GM18507 (cell line): ENCODE measurements around the gene USP2.

Experiments used
- DNase-seq: peaks from one replicate; pipeline ENCODE4 v3.0.0; 2011; ENCODE audit warnings: low read depth; ENCODE audit not compliant: insufficient read length; ENCODE audit errors: extremely low spot score
- FAIRE-seq: peaks from 2 replicates; lab custom pipeline; 2011; peaks lifted over from hg19 to GRCh38; lab: Jason Lieb, UNC

Gene USP2

DNA sequence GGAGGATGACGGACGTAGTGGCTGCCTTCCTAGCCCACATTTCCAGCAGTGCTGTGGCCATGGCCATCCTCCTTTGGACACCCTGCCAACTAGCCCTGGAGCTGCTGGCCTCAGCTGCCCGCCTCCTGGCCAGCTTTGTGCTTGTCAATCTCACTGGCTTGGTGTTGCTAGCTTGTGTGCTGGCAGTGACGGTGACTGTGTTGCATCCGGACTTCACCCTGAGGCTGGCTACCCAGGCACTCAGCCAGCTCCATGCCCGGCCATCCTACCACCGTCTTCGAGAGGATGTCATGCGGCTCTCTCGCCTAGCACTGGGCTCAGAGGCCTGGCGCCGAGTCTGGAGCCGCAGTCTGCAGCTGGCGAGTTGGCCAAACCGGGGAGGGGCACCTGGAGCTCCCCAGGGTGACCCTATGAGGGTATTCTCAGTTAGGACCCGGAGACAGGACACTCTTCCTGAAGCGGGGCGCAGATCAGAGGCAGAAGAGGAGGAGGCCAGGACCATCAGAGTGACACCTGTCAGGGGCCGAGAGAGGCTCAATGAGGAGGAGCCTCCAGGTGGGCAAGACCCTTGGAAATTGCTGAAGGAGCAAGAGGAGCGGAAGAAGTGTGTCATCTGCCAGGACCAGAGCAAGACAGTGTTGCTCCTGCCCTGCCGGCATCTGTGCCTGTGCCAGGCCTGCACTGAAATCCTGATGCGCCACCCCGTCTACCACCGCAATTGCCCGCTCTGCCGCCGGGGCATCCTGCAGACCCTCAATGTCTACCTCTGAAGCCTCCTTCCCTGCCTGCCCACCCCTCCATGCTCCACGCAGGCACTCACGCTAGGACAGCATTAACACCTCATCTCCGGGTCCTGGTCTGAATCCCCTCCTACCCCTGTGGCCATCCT is 45.6 kb downstream of the USP2 start:
- FAIRE-seq (no peak), DNase-seq (no peak)

DNA sequence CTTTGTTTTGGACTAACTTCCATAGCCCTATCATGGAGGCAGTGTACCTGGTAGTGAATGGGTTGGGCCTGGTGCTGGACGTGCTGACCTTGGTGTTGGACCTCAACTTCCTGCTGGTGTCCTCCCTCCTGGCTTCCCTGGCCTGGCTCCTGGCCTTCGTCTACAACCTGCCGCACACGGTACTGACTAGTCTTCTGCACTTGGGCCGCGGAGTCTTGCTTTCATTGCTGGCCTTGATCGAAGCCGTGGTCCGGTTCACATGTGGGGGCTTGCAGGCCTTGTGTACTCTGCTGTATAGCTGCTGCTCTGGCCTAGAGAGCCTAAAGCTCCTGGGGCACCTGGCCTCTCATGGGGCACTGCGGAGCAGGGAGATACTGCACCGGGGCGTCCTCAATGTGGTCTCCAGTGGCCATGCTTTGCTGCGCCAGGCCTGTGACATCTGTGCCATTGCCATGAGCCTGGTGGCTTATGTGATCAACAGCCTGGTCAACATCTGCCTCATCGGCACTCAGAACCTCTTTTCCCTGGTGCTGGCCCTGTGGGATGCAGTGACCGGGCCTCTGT is 46.3 kb downstream of the USP2 start:
- no peak for FAIRE-seq
- no peak for DNase-seq

DNA sequence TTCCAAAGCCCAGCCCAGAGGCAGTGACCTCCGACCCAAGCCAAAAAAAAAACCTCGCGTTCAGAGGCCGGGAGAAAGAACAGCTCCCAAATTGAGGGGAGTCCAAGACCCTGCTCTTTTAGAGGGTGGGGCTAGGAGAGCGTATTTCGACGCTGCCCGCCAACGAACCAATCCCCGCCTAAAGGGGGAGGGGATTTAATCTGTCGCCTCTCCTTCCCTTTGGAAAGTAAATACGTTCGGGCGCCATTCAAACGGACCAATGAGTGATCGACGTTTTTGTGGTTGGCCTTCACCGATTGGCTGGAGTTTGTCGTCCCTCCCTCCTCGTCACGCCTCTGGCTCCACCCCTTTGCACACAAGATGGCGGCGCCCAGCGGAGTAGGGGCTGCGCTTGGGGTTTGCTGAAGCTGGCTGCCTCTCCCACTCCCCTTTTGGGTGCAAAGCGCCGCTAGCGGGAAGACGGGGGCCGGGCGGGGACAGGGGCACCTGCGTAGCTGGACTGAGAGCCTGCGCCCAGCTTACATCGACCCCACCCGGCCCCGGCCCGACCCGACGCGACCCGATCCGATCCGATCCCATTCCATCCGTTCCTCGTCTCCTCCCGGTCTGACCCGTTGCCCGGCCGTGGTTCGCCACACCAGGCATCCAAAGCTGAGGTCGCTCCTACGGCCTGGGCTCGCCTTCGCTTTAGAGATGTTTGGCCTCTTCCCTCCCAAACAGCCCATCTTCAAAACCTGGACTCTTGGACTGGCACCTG is 47.1 kb downstream of the USP2 start, which contains the start of gene RNF26:
TSS of gene RNF26 (plus strand) at position 354 of the 757 bp plus-strand sequence. CDS start 596 bp downstream, outside the sequence.
- peak; percentile 100 for FAIRE-seq

DNA sequence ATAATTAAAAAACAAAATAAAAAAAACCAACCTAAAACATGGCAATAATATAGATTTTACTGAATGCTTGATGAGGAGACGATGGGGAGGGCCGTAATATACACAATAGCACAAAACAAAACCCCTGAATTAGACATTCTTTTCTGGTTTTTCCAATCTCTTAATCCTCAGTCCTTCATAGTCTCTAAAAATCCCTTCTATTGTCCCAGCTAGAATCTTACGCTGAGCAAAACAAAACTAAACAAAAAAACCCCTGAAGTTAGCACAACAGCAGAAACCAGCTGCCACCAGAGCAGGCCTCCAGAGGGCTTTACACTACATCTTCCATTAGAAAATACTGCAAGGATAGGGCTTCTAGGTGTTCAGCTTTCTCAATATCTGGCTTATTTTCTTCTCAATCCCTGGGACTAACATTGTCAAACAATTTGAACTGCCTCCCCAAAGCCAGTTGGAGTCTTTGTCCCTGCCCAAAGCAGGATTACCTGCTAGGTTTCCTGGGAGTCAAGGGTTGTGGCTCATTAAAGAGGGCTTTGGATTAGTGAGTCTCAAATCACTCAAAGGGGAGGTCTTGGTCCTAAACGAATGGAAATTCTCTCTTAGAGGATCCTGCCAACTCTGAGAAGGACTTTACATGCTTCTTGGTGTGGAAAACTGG is 49.3 kb downstream of the USP2 start:
- FAIRE-seq: no peak
- DNase-seq: no peak

More for the DNA sequence above, 47.1 kb downstream of the USP2 start, which contains the start of gene RNF26:
- peak; percentile 99 for DNase-seq

DNA sequence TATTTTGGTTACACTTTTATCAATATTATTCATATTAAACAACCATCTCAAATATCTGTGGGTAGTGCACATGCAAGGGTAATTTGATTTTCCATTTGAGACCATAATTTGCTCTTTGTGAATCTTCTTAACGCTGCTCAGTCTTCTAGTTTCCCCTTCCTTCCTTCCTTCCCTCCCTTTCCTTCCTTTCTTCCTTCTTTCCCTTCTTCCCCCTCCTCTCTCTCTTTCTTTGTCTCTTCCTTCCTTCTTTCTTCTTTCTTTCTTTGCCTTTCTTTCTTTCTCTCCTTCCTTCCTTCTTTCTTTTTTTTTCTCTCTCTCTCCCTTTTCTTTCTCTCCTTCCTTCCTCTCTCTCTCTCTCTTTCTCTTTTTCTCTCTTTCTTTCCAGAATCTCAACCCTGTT is 51.3 kb downstream of the USP2 start:
- FAIRE-seq: no peak

DNA sequence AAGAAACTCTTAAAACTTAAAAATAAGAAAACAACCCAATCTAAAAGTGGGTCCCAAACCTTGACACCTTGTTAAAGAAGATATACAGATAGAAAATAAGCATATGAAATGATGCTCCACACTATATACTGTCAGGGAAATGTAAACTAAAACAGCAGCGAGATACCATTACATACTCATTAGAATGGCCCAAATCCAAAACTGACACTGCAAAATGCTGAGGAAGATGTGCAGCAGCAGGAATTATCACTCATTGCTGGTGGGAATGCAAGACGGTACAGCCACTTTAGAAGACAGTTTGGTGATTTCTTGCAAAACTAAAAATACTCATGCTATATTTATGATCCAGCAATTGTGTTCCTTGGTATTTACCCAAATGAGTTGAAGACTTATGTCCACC is 52.2 kb downstream of the USP2 start:
- no peak for DNase-seq
- FAIRE-seq: no peak

More for the DNA sequence above, 51.3 kb downstream of the USP2 start:
- no peak for DNase-seq

DNA sequence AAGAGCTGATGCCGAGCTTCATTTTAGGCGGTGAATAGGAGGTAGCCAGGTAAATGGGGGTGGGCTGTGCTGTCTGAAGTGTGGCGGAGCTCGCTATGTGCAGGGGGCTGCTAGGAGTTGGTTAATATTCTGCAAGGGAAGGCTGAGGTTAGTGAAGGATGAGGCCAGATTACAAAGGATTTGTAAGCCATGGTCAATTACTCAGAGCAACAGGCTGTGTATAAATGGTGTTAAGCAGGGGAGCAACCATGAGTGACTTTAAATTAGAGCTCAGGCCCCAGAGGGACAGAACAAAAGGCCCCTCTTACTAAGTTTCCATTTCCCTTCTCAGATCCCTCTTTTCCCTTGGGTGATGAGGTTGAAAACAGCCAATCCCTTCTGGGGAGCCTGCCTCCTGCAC is 57.3 kb downstream of the USP2 start:
- FAIRE-seq (no peak), DNase-seq (no peak)

DNA sequence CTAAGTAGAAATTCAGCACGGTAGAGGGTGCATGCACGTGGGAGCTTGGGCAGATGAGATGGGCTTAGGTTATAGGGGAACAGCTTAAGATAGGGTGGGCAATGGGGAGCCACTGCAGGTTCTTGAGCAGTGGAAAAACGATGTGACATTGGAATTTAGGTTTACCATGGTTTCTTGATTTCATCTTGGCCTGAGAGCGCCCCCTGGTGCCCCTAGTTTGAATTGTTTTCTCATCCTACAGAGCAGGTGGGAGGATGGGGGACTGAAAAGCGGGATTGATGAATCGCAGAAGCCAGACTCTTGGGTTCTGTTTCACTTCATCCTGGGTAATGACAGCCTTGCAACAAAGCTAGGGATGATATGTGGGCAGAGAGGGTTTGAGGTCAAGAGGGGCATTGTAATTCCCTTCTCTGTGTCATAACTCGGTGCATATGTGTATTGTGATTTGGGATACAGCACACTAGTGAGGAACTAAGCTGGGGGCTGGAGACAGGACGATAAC is 57.9 kb downstream of the USP2 start:
- FAIRE-seq: peak; percentile 79
- DNase-seq: no peak

DNA sequence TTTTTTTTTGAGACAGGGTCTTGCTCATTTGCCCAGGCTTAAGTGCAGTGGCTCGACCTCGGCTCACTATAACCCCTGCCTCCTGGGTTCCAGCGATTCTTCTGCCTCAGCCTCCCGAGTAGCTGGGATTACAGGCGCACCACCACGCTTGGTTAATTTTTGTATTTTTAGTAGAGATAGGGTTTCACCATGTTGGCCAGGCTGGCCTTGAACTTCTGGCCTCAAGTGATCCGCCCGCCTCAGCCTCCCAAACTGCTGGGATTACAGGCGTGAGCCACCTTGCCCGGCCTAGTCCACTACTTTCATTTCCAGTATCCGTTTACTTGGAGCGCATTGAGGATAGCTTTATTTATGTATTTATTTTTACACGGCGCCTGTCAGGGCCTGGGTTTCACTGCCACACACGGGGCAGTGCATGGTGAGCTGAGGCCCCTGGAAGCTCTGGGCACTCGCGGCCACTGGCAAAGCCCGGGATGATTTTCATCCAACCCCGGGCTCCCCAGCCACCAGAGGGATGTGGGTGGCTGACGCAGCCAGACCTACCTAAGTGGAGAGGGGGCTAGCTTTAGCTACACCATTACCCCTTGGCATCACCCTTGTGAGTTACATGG is 58.5 kb downstream of the USP2 start:
- no peak for FAIRE-seq

DNA sequence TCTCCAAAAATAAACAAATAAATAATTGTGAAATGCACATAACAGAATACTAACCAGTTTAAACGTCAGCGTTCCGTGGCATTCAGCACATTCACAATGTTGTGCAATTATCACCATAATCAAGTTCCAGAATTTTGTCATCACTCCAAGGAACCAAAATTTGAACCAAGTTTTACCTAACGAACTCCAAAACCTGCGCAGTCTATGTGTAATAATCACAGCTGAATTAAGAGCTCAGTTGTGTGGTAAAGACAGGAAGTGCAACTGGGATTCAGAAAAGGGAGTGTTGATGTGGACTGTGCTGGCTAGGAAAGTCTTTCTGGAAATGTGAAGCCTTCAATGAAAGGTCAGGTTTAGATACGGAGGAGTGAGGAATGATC is 59.1 kb downstream of the USP2 start:
- DNase-seq: no peak

More for the DNA sequence above, 58.5 kb downstream of the USP2 start:
- no peak for DNase-seq

DNA sequence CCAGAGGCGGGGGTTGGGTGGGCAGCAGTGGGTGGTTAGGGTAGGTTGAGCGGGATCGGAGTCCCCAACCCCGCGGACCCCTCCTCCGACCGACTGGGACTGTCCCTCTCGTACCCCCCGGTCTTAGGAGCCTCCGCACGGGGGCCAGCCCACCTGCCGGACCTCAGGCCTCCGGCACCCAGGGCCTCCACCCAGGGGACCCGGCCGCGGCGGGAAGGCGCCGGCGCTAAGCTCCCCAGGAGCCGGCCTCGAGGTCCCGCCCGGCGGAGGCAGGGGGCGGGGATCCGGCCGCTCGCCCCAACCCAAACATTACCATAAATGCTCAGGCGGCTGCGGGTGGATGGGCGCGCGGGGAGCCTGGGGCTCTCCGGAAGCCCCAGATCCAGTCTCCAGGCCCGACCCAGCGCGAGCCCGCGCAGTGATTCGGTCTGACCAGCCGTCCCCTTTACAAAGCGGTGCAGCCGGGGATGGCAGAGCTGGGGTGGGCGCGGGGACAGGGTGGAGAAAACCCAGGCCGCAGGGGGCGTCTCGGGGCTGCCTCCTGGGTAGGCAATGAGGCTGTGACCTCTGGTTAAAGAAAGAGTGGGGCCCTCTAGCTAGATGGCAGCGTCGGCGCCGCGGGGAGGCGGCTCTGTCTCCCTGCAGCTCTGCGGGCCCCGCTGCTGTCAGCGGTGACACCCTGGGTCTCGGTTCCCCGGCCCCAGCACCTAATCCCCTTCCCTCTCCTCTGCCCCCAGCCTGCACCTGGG is 60.5 kb downstream of the USP2 start:
- no peak for FAIRE-seq

More for the DNA sequence above, 59.1 kb downstream of the USP2 start:
- FAIRE-seq: no peak

DNA sequence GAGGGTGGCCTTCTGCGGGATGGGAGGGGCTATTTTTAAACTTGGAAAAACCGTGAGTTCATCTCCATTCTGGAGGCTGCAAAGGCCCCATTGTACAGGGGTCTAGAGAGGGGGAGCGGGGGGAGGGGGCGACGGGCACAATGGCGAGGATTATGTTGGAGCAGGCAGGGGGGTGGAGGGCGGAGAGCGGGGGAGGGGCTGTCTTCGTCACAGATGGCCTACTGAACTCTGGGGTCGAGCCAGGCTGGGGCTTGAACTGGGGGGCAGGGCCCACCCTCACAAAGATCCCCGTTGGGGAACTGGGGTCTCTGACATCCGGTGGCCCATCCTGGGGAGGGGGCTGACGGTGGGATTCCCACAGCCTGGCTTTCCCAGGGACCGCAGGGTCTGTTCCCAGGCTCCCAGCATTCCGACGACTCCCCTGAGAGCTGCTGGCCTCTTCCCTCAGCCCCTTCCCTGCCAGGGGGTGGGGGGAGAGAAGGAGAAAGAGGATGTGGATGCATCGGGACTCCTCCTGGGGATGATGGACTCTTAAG is 61.2 kb downstream of the USP2 start:
- DNase-seq (no peak), FAIRE-seq (no peak)

More for the DNA sequence above, 60.5 kb downstream of the USP2 start:
- DNase-seq: peak; percentile 46

DNA sequence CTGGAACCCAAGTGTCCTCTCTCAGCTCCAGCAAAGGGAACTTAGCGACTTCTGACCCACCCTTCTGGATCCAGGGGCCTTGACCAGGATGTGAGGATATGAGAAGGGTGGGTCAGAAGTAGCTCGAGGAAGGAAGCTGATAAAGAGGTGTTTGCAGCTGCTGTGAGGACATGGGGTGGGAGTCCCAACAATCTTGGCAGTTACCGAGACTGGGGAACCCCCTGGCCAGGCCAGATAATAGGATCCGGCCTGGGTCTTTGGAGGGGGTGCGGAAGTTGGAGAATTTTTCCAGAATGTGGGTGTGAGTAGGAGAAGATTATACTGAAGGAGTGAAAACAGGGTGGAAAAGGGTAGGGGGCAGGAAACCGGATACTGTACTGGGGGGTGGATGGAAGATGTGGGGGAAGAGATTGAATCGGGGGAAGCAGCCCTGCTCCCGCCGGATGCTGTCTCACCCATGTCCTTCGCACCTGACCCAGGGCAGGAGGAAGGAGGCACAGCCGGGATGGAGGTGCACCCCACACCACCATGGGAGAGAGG is 61.7 kb downstream of the USP2 start:
- FAIRE-seq: no peak
- no peak for DNase-seq

DNA sequence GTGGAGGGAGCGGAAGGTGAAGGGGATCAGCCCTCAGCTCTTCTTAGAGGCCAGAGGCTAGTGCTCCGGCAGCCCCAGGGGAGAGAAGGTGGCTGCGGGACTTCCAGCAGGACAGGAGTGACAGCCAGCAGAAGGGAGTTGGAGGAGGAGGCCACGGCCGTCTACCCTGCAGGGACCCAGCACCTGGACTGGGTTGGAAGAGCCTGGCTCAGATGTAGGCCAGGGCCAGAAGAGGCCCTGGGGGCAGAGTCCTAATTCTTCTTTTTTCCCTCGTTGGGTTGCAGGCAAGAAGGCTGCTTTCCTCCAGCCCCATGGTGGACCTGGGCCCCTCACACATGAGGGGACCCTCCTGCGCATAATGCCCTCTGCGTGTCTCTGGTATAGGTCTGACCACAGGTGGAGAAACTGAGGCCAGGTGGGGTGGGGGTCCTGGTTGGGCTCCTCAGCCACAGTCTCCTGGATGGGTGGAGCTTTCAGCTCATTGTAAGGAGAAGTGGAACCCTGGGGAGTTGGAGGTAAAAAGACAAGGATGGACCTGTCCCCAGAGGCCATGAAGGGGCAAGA is 62.3 kb downstream of the USP2 start:
- DNase-seq (no peak), FAIRE-seq (no peak)

DNA sequence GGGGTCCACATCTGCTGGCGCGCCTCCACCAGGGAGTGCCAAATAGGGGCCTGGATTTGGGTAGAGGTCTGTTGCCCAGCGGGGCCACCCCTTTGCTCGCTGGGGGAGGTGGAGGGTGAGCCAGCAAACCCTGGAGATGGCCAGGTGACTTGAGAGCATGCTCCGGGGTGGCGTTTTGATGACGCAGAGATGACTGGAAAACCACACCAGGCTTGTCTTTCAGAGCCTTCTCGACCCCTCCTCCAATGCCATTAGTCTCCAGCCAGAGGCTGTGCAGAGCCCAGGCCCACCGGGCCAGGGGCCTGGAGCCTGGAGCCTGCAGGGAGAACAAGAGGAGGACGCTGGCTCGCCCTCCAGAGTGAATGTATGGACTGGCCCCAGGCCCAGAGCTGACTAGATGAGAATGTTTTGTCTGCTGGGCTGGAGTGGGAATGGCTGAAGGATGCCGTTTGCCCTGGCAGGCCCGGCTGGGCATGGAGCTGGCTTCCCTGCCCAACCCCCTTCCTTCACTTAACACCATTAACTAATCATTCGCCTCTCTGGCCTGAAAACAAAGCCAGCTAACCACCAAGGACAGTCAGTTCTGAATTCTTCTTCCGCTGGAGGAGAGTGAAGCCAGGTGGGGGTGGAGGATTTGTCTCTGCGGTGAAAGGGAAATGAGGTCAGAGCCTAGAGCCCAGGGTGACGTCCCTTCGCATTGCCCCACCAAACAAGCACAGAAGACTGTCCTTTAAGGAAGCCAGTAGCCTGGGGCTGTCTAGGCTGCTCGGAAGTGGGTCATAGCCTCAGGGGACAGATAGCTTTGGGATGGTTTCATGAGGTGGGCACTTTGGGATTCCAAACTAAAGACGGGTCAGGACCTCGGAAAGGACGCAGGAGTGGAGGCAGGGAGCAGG is 63.0 kb downstream of the USP2 start:
- DNase-seq: no peak
- FAIRE-seq: peak; percentile 75

DNA sequence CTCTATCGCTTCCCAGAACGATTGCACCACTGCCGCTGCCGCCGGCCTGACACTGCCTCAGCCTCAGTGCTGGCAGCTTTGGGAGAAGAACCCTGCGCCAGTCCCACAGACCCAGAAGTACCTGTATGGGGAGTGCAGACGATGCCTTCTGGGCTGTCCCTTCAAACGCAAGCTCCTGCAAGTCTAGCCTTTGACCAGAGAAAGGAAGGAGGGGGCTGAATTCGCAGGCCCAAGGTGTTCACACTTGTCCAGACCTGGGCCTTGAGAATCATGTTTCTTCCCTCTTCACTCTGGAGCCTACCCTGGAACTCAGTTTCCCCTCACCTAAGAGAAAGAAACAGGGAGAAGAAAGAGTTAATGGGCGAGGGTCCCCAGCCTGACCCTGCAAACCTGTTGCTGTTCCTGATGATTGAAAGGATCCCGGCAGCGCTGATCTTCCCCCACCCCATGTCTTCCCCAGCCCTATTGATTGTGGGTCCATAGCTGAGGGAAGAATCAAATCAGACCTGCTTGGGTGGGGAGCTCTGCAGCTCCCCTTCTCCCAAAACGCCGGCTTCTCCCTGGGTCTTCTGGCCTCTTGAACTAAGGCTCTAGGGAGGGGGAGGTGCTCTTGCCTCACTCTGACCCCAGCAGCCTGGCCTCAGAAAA is 63.8 kb downstream of the USP2 start:
- no peak for DNase-seq
- no peak for FAIRE-seq
